Measurements from ENCODE around the gene GPD2. TPM values are rescaled to one million over a fixed set of nuclear protein-coding genes. Genes with fewer than 3 reads are reported as not detected.
"Not testable (repeated sequence)": the region's sequence is repeated elsewhere in the genome, so short reads cannot be mapped to it uniquely, and the experiment has no call there.

Gene GPD2
- total RNA-seq, 2 donors from 2014 or later = 79.9 to 80.0 TPM

DNA sequence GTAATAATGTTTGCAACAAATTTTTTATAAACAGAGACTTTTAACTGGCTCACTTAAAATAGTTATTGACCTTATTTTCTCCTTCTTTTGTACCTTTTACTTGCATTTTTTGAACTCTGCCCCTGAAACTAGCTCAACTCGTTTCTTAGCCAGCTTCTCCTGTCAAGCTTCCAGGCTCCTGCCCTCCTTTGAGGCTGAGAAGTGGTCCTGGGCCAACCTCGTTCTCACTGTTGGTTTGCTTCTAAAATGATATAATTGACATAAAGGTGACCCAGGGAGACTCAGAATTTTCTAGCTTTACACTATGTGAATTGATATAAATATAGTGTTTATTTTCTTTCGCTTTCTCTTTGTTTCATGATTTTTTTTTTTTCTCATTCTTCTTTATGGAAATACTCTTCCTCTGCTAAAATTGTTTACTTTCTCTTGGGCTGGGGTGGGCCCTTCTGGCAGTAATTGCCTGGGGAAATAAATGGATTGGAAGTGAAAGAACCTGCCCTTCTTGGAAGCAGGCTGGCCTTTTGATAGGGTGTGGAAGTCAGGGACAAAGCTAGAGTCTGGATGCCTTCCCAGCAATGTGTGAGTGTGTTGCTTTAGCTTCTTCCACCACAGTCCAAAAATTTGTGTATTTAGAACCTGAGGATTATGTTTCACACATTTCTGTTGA lies 30.7 kb downstream of the GPD2 start:
- DNase-seq (peak; percentile 43 to 66), ATAC-seq (peak; percentile 86)
- intact Hi-C loops (cut with DNase I, micrococcal nuclease) = no loop called here

DNA sequence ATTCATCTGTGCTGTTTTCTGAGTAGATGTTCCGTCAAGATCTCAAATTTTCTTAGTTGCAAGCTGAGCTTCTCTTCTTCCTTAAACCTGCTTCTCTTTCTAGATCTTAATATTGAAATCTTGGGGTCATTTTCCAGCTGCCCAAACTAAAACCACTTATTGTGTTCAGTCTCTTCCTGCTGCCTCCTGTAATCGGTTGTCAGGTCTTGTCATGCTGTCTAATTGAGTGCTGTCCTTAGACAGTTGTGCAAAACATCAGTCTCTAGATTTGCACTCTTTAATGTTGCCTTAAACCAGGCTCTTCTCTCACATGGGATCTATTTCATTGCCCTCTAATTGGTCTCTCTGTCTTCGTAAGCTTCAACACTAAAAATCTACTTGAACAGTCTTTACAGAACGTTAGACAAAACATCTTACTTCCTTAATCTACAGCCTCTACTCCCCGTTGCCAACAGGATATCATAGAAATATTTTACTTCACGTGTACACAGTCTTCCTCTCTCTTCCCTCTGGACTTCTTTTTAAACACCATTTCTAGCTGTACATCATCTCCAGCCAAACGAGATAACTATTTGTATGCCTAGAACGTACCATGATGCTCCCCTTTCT lies 34.9 kb downstream of the GPD2 start:
- intact Hi-C loops (cut with DNase I, micrococcal nuclease) = no loop called here
- no peak for ATAC-seq
- no peak for DNase-seq

- DNase-seq = no peak
- intact Hi-C loops (cut with DNase I, micrococcal nuclease) = no loop called here
- ATAC-seq = no peak
These were observed 35.6 kb downstream of the GPD2 start for GRCh38 chr2:156471762-156472161.

DNA sequence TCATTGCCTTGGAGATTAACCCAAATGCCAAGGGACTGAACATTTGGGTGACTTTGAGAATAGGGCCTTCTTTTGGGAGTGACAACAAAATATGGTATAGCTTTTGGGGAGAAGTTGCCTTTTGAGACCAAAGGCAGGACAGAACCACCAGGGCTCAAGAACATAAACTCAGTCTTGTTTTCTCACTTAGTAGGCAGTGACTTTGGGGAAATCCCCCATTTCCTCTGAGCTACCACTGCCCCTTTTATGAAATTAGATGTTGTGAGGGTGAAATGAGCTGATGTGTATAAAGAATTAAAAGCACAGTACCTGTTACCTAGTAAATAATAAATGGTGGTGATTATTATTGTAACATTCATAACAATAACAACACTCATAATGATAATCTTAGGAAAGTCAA lies 36.5 kb downstream of the GPD2 start:
- DNase-seq = no peak
- intact Hi-C loops (cut with DNase I, micrococcal nuclease) = no loop called here
- ATAC-seq = no peak

DNA sequence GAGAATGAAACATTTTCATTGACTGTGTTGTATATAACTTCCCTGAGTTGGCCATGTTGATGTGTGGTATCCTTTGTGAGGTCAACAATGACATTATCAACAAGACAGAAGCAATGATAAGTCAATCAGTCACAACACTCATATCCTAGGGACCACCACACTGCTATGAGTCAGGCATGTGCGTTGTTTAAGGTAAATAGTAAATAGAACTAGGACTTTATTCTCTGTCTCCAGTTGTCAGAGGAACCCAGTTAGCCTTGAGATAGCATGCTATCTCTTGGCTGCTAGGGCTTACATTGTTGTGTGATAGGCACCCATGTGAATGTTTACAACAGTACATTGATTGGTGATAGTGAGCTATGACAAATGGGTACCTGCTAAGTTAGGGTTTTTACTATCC lies 37.3 kb downstream of the GPD2 start:
- no peak for ATAC-seq
- DNase-seq = no peak
- intact Hi-C loops (cut with DNase I, micrococcal nuclease) = no loop called here

GRCh38 chr2:156474401-156474800 lies 38.2 kb downstream of the GPD2 start:
- intact Hi-C loops (cut with DNase I, micrococcal nuclease) = no loop called here
- DNase-seq (no peak), ATAC-seq (peak; percentile 91)

- intact Hi-C loops (cut with DNase I, micrococcal nuclease) = no loop called here
- ATAC-seq (no peak), DNase-seq (no peak)
These were observed 40.1 kb downstream of the GPD2 start for GRCh38 chr2:156476021-156476849.

DNA sequence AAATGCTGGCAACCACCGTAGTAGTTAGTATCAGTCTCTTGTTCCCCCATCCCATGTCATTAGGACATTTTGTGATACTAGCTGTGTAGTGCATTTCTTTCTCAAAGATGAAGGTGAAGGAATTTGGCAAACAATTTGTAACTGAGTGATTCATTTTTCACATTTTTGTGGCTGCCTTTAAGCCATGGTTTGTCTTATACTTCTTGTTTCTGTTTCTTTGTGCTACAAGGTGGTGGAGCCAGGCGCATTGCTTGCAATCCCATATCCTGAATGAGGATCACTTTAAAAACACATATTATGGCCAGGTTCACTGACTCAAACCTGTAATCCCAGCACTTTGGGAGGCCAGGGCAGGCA lies 40.6 kb downstream of the GPD2 start:
- ATAC-seq (no peak), DNase-seq (no peak)
- intact Hi-C loops (cut with DNase I, micrococcal nuclease) = no loop called here

- ATAC-seq (no peak), DNase-seq (no peak)
- intact Hi-C loops (cut with DNase I, micrococcal nuclease) = no loop called here
These were observed 44.2 kb downstream of the GPD2 start for GRCh38 chr2:156480376-156480775.

DNA sequence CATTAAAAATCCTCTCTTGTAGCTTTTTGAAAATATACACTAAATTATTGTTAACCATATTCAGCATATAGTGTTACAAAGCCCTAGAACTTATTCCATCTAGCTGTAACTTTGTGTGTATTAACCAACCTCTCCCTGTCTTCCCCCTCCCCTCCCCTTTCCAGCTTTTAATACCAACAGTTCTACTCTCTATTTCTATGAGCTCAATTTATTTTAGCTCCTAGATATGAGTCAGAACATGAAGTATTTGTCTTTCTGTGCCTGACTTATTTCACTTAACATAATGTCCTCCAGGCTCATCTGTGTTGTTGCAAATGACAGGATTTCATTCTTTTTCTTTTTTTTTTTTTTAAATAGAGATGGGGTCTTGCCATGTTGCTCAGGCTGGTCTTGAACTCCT lies 45.1 kb downstream of the GPD2 start:
- intact Hi-C loops (cut with DNase I, micrococcal nuclease) = no loop called here
- DNase-seq (no peak), ATAC-seq (no peak)

DNA sequence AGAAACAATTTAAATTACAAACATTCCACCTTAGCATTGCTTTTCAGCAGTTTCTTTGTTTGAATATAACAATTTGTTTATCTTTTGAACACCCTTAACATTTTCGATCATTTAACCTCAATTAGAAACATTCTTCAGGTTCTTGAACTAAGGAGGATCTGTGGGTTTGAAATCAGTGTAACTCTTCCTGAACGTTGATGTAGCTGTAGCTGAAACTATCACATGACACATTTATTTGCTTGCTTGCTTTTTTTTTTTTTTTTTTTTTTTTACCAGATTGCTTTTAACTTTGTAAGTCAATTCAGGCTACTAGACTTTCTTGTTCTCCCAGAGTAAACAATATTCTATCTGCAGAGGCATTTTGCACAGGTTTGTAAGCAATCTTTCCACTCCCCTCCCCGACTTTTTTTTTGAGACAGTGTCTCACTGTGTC lies 47.6 kb downstream of the GPD2 start:
- ATAC-seq (peak; percentile 84), DNase-seq (no peak)
- intact Hi-C loops (cut with DNase I, micrococcal nuclease) = no loop called here

DNA sequence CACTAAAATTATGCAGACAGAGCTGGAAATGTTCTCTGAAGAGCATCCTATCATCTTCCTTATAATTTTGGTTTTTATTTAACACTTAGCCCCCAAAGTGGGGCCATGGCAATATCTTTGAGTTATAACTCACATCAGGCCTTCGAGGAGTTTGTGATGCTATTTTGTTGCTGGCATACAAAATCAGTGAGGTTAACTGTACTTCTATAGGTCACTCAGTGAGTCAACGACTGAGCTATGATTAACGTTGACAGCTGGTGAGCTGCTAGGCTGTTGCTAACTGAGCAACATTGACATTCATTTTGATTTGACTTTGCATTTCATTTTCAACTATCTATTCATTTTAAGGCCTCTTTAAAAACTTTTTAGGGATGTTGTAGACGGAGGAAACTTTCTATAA lies 50.0 kb downstream of the GPD2 start:
- DNase-seq (no peak), ATAC-seq (no peak)
- intact Hi-C loops (cut with DNase I, micrococcal nuclease) = no loop called here

DNA sequence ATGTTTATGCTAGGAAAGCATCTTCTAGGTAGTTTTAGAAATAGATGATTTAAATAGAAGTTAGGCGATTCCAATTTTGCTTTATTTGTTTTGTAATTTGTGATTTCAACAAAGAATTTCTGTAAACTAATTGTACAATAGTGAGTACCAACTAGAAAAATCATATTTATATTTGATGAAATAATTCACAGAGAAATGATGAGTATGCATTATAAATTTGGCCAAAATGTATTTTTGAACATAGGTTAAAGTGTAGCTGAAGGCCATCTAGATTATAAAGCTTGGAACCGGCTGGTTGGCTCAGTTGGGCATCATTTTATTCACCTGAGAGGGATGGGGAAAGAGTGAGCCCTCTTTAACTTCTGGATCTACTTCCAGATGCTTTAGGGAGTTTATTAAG lies 50.4 kb downstream of the GPD2 start:
- intact Hi-C loops (cut with DNase I, micrococcal nuclease) = no loop called here

GRCh38 chr2:156489195-156489594 lies 53.0 kb downstream of the GPD2 start:
- ATAC-seq (no peak), DNase-seq (no peak)
- intact Hi-C loops (cut with DNase I, micrococcal nuclease) = no loop called here

More for the DNA sequence above, 50.4 kb downstream of the GPD2 start:
- DNase-seq (no peak), ATAC-seq (no peak)

DNA sequence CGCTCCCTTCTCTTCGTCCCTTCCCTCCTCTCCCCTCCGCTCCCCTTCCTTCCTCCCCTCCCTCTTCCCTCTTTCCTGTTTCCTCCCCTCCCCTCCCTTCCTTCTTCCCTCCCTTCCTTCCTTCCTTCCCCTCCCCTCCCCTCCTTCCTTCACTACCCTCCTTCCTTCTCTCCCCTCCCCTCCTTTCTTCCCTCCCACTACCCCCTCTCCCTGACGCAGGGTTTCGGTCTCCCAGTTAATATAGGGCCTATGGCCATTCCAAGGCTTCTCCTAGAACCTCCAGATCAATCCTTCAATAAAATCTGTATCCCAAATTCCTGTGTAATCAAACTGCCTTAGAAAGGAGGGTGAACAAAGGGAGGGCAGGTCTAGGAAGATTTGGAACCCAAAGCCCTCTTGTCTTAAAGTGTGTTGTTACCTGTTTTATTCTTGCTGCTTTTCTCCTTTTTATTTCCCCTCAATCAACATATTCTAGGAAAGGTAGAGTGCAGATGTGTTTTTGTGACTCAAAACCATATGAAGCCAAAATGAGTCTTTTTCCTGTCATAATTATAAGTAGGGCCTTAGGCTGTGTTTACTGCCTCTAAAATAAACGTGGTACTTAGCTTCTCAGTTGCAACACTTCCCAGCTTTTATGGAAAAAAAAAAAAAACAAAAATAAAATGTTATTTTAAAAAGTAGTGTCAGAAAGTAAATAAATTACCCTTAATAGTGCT lies 53.7 kb downstream of the GPD2 start:
- intact Hi-C loops (cut with DNase I, micrococcal nuclease) = no loop called here
- ATAC-seq = no peak
- no peak for DNase-seq

- DNase-seq (no peak), ATAC-seq (no peak)
- intact Hi-C loops (cut with DNase I, micrococcal nuclease) = no loop called here
These were observed 54.3 kb downstream of the GPD2 start for GRCh38 chr2:156490466-156490840.

GRCh38 chr2:156491176-156491575 lies 55.0 kb downstream of the GPD2 start:
- DNase-seq (no peak), ATAC-seq (no peak)
- intact Hi-C loops (cut with DNase I, micrococcal nuclease) = no loop called here

- DNase-seq (no peak), ATAC-seq (no peak)
- intact Hi-C loops (cut with DNase I, micrococcal nuclease) = no loop called here
These were observed 56.8 kb downstream of the GPD2 start for GRCh38 chr2:156492979-156493378.

DNA sequence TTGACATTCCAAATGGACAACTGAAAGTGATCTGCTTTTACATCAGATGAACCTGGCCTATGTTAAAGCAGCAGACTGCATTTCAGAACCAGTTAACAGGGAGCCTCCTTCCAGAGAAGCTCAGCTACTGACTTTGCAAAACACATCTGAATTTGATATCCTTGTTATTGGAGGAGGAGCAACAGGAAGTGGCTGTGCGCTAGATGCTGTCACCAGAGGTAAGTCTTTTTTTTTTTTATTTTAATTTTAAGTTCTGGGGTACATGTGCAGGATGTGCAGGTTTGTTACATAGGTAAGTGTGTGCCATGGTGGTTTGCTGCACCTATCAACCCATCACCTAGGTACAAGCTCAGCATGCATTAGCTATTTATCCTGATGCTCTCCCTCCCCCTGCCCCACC lies 59.8 kb downstream of the GPD2 start:
- intact Hi-C loops (cut with DNase I, micrococcal nuclease); ATAC-seq; DNase-seq: not testable (repeated sequence)

- DNase-seq (no peak), ATAC-seq (no peak)
- intact Hi-C loops (cut with DNase I, micrococcal nuclease) = no loop called here
These were observed 69.5 kb downstream of the GPD2 start for GRCh38 chr2:156505696-156506095.

Measured in left colon (tissue), 2 donors.